22Rv1 (cell line): ENCODE data around the gene NDP.
"Not testable (repeated sequence)": the region's sequence is repeated elsewhere in the genome, so short reads cannot be mapped to it uniquely, and the experiment has no call there.

Source experiments
- ZFX ChIP-seq: fragments of 450-650 bp; IDR thresholded peaks from 2 replicates; pipeline ENCODE4 v1.6.1; 2017; ENCODE audit warnings: antibody characterized with exemption, borderline replicate concordance
- TF ChIP-seq, protein P1 (sequence below): fragments of 450-650 bp; IDR thresholded peaks from 2 replicates; pipeline ENCODE4 v1.5.1; 2017; ENCODE audit warnings: mild to moderate bottlenecking

DNA sequence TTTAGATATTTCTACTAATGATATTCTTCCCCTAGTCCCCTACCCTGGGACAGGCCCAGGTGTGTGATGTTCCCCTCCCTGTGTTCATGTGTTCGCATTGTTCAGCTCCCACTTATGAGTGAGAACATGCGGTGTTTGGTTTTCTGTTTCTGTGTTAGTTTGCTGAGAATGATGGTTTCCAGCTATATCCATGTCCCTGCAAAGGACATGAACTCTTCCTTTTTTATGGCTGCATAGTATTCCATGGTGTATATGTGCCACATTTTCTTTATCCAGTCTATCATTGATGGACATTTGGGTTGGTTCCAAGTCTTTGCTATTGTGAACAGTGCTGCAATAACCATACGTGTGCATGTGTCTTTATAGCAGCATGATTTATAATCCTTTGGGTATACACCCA lies 51.2 kb downstream of the NDP start:
- TF ChIP-seq, protein P1, sequence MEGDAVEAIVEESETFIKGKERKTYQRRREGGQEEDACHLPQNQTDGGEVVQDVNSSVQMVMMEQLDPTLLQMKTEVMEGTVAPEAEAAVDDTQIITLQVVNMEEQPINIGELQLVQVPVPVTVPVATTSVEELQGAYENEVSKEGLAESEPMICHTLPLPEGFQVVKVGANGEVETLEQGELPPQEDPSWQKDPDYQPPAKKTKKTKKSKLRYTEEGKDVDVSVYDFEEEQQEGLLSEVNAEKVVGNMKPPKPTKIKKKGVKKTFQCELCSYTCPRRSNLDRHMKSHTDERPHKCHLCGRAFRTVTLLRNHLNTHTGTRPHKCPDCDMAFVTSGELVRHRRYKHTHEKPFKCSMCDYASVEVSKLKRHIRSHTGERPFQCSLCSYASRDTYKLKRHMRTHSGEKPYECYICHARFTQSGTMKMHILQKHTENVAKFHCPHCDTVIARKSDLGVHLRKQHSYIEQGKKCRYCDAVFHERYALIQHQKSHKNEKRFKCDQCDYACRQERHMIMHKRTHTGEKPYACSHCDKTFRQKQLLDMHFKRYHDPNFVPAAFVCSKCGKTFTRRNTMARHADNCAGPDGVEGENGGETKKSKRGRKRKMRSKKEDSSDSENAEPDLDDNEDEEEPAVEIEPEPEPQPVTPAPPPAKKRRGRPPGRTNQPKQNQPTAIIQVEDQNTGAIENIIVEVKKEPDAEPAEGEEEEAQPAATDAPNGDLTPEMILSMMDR = not testable (repeated sequence)
- TF ChIP-seq ZFX = not testable (repeated sequence)
